Measurements from ENCODE around the gene SDK1. TPM values are rescaled to one million over a fixed set of nuclear protein-coding genes. Genes with fewer than 3 reads are reported as not detected.

The SDK1 gene
- total and polyA plus RNA-seq, 2 donors (not counting 3 experiments of a cell fraction or from before 2014, with no cell fraction given), result 1.6 to 3.9 TPM

DNA sequence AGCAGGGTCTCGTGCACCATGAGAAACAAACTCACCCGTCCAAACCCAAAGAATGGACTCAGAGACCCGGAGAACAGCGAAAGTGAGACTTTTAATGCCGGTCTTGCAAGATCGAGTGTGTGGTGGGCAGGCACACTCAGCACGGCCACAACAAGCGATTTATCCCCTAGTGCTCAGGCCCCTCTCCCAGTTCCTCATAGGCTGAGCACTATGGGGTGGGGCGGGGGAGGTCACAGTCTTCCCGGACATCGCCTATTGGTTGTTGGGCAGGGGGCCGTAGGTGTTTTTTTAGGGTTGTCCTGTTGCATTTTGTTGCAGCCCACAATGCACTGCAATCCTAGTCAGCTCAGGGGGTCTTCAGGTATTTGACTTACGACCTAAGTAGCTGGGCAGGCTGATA lies 772.7 kb downstream of the SDK1 start:
- TF ChIP-seq FOS (IDR thresholded peaks at IDR 0.05; ENCODE audit: borderline replicate concordance, insufficient read depth, low read length), result no peak
- no peak overlapping the region for H2AFZ ChIP-seq (ENCODE audit: low read depth, low read length)
- no peaks in the 10 kb centered on the region for H3K79me2 ChIP-seq (ENCODE audit: control insufficient read depth, insufficient read depth, low read length)
- H3K27ac ChIP-seq (ENCODE audit: insufficient read depth, low read depth, low read length), result no peak overlapping the region
- no peaks in the 10 kb centered on the region for H3K27me3 ChIP-seq (ENCODE audit: control insufficient read depth in 2 of 2, insufficient read depth in 2 of 2, low read length in 2 of 2)
- no peak overlapping the region for H3K4me2 ChIP-seq (ENCODE audit: insufficient read depth, low read length)
- H3K9ac ChIP-seq (replicated peaks; ENCODE audit: extremely low read depth, insufficient read depth, low read length), result no peak overlapping the region
- ChIA-PET POLR2A (no interaction called here), CTCF (no interaction called here)
- H3K9me3 ChIP-seq (replicated peaks; ENCODE audit: control insufficient read depth, insufficient read depth, low read length), result no peaks in the 10 kb centered on the region
- no peaks in the 10 kb centered on the region for H4K20me1 ChIP-seq (replicated peaks; ENCODE audit: control insufficient read depth, extremely low read depth, insufficient read depth, low read length)
- H3K36me3 ChIP-seq (ENCODE audit: control insufficient read depth in 2 of 2, extremely low read depth in 1 of 2, insufficient read depth in 2 of 2, low read length in 2 of 2), result no peaks in the 10 kb centered on the region
- dilution Hi-C loops (cut with MboI; ENCODE audit: extremely low pct_ligation_motif_present, low sequenced_read_pairs) (no loop called here), intact Hi-C loops (cut with micrococcal nuclease) (no loop called here)
- FAIRE-seq, result no peak
- DNase-seq (ENCODE audit: low read depth, low spot score), result no peak
- no peaks in the 10 kb centered on the region for H3K4me1 ChIP-seq (ENCODE audit: control insufficient read depth, extremely low read depth, insufficient read depth, low read length)
- no peak overlapping the region for H3K4me3 ChIP-seq (replicated peaks in 1 of 3; ENCODE audit: insufficient read depth in 1 of 3, low read depth in 1 of 3, low read length in 3 of 3)
- no peaks in the 10 kb centered on the region for H3K9me1 ChIP-seq (replicated peaks; ENCODE audit: control insufficient read depth, extremely low read depth, insufficient read depth, low read length)
- no TSS peak for BruUV-seq (replicated peaks)

DNA sequence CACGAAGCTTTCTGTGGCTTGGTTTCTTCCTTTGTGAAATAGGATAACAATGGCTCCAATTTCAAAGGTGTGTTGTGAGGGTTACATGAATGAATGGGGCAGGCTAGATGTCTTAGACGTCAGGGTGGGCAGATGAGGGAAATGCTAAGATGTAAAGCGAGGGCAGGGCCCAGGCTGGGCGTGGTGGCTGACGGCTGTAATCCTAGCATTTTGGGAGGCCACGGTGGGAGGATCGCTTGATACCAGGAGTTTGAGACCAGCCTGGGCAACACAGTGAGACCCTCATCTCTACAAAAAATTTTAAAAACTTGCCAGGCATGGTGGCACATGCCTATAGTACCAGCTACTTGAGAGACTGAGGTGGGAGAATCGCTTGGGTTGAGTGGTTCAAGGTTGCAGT lies 773.4 kb downstream of the SDK1 start:
- DNase-seq (ENCODE audit: low read depth, low spot score), result no peak
- BruUV-seq (replicated peaks), result no TSS peak
- H3K36me3 ChIP-seq (ENCODE audit: control insufficient read depth in 2 of 2, extremely low read depth in 1 of 2, insufficient read depth in 2 of 2, low read length in 2 of 2), result no peaks in the 10 kb centered on the region
- H3K9me1 ChIP-seq (replicated peaks; ENCODE audit: control insufficient read depth, extremely low read depth, insufficient read depth, low read length), result no peaks in the 10 kb centered on the region
- no peaks in the 10 kb centered on the region for H3K4me1 ChIP-seq (ENCODE audit: control insufficient read depth, extremely low read depth, insufficient read depth, low read length)
- no peak overlapping the region for H3K27ac ChIP-seq (ENCODE audit: insufficient read depth, low read depth, low read length)
- TF ChIP-seq MAX (IDR thresholded peaks at IDR 0.05; ENCODE audit: insufficient read depth, insufficient read length) (no peak), POLR2A (IDR thresholded peaks at IDR 0.05; ENCODE audit: low read depth, low read length) (no peak), EZH2 (IDR thresholded peaks at IDR 0.05; ENCODE audit: borderline replicate concordance, low read depth, low read length, severe bottlenecking) (no peak), GATA2 (IDR thresholded peaks at IDR 0.05; ENCODE audit: insufficient read depth, insufficient read length, low read depth, low read length) (no peak), POLR2AphosphoS5 (IDR thresholded peaks at IDR 0.05; ENCODE audit: insufficient read depth, low read depth, low read length) (no peak), CTCF (IDR thresholded peaks at IDR 0.05; ENCODE audit: extremely low read depth in 1 of 2, insufficient read depth in 1 of 2, low read depth in 1 of 2, low read length in 2 of 2) (no peak), MYC (IDR thresholded peaks at IDR 0.05; ENCODE audit: low read depth, low read length) (no peak), FOS (IDR thresholded peaks at IDR 0.05; ENCODE audit: borderline replicate concordance, insufficient read depth, low read length) (no peak), JUN (IDR thresholded peaks at IDR 0.05; ENCODE audit: borderline replicate concordance, insufficient read depth, insufficient read length, low read depth) (no peak)
- intact Hi-C loops (cut with micrococcal nuclease), result no loop called here
- dilution Hi-C loops (cut with MboI; ENCODE audit: extremely low pct_ligation_motif_present, low sequenced_read_pairs), result no loop called here
- no peak overlapping the region for H3K9ac ChIP-seq (replicated peaks; ENCODE audit: extremely low read depth, insufficient read depth, low read length)
- no peaks in the 10 kb centered on the region for H3K9me3 ChIP-seq (replicated peaks; ENCODE audit: control insufficient read depth, insufficient read depth, low read length)
- no peak overlapping the region for H3K4me3 ChIP-seq (replicated peaks in 1 of 3; ENCODE audit: insufficient read depth in 1 of 3, low read depth in 1 of 3, low read length in 3 of 3)
- H2AFZ ChIP-seq (ENCODE audit: low read depth, low read length), result no peak overlapping the region
- H3K27me3 ChIP-seq (ENCODE audit: control insufficient read depth in 2 of 2, insufficient read depth in 2 of 2, low read length in 2 of 2), result no peaks in the 10 kb centered on the region
- H3K4me2 ChIP-seq (ENCODE audit: insufficient read depth, low read length), result no peak overlapping the region
- ChIA-PET CTCF (no interaction called here), POLR2A (no interaction called here)
- no peak for FAIRE-seq
- no peaks in the 10 kb centered on the region for H4K20me1 ChIP-seq (replicated peaks; ENCODE audit: control insufficient read depth, extremely low read depth, insufficient read depth, low read length)
- H3K79me2 ChIP-seq (ENCODE audit: control insufficient read depth, insufficient read depth, low read length), result no peaks in the 10 kb centered on the region

Data from endothelial cell of umbilical vein (primary cell).